Common myeloid progenitor, CD34-positive (primary cell): Measurements from ENCODE around the gene GOLGA6A.
"Not testable (repeated sequence)": the region's sequence is repeated elsewhere in the genome, so short reads cannot be mapped to it uniquely, and the experiment has no call there.

Experiments
- CTCF ChIA-PET: fragments of 350-600 bp; sonication (Branson Sonifier 250); formaldehyde crosslinking; loops from one replicate; lab custom pipeline; 2021; ENCODE audit warnings: antibody characterized with exemption; lab: Charles Lee
- POLR2A ChIA-PET: fragments of 350-600 bp; sonication (Branson Sonifier 250); formaldehyde crosslinking; loops from one replicate; lab custom pipeline; 2021; ENCODE audit warnings: antibody characterized with exemption; lab: Charles Lee
- DNase-seq, 3 donors: peaks; one replicate each; pipeline versions ENCODE4 v3.0.0 to v3.0.0-alpha.2; 2013
- H3K27ac ChIP-seq, 2 experiments: 1 replicate in 1 of 2; 2 replicates in 1 of 2; pipeline ENCODE4 v1.7.0; 2013; ENCODE audit warnings: inconsistent platforms in 2 of 2, low read length in 2 of 2, mild to moderate bottlenecking in 2 of 2, low read depth in 1 of 2, moderate library complexity in 1 of 2; ENCODE audit not compliant: severe bottlenecking in 2 of 2, insufficient read depth in 1 of 2, poor library complexity in 1 of 2
- H3K27me3 ChIP-seq, 5 experiments: replicated peaks in 2 of 5; 1 replicate in 3 of 5; 2 replicates in 2 of 5; pipeline versions ENCODE4 v1.6.1 to v1.7.0; 2013; ENCODE audit warnings: low read length in 4 of 5, mild to moderate bottlenecking in 2 of 5, moderate library complexity in 2 of 5, inconsistent platforms in 1 of 5; ENCODE audit not compliant: insufficient read depth in 5 of 5, control insufficient read depth in 4 of 5
- H3K36me3 ChIP-seq, 4 experiments: 1 replicate in 2 of 4; 2 replicates in 2 of 4; pipeline versions ENCODE4 v1.6.1 to v1.7.0; 2013; ENCODE audit warnings: low read length in 3 of 4, control low read depth in 1 of 4, mild to moderate bottlenecking in 1 of 4; ENCODE audit not compliant: control insufficient read depth in 4 of 4, insufficient read depth in 4 of 4
- H3K4me1 ChIP-seq, 4 experiments: 1 replicate in 3 of 4; 2 replicates in 1 of 4; pipeline versions ENCODE4 v1.6.1 to v1.7.1; 2013; ENCODE audit warnings: low read length in 3 of 4, mild to moderate bottlenecking in 3 of 4, control low read depth in 1 of 4, inconsistent platforms in 1 of 4, moderate library complexity in 1 of 4; ENCODE audit not compliant: control insufficient read depth in 4 of 4, insufficient read depth in 4 of 4; ENCODE audit errors: control extremely low read depth in 1 of 4
- H3K4me3 ChIP-seq, 7 experiments: 1 replicate in 4 of 7; 2 replicates in 3 of 7; pipeline versions ENCODE4 v1.5.1 to v1.7.0; 2013; ENCODE audit warnings: mild to moderate bottlenecking in 7 of 7, low read length in 6 of 7, moderate library complexity in 6 of 7, inconsistent platforms in 2 of 7, low read depth in 2 of 7, control low read depth in 1 of 7; ENCODE audit not compliant: insufficient read depth in 4 of 7, control insufficient read depth in 1 of 7; ENCODE audit errors: extremely low read depth in 1 of 7
- H3K9me3 ChIP-seq, 5 experiments: 1 replicate in 4 of 5; 2 replicates in 1 of 5; pipeline versions ENCODE4 v1.6.1 to v1.7.1; 2013; ENCODE audit warnings: low read length in 4 of 5, mild to moderate bottlenecking in 2 of 5, inconsistent platforms in 1 of 5, low read depth in 1 of 5, moderate library complexity in 1 of 5; ENCODE audit not compliant: control insufficient read depth in 4 of 5, insufficient read depth in 2 of 5; ENCODE audit errors: control extremely low read depth in 1 of 5
- WGBS: methylation state at CpG from one replicate; pipeline ENCODE4 v1.1.5; 2013; ENCODE audit not compliant: insufficient coverage; 5-methylcytosine and 5-hydroxymethylcytosine counted together

Gene GOLGA6A

GRCh38 chr15:74099963-74100733 lies 17.8 kb upstream of the GOLGA6A start:
- POLR2A ChIA-PET = interaction anchor here (0.5 kb wide), 1 partner anchor 66 kb away, joined by 3 read pairs; no protein-coding TSS in a partner anchor
- H3K36me3 ChIP-seq, H3K27ac ChIP-seq, H3K9me3 ChIP-seq, H3K4me1 ChIP-seq, CTCF ChIA-PET, H3K27me3 ChIP-seq: not testable (repeated sequence)
- peak; percentile 53 to 69 (median 57) for DNase-seq
- H3K4me3 ChIP-seq = peak overlapping the region in 6 of 7 experiments; percentile 34 to 72 (median 52)
- WGBS = 7% methylated on average over 12 of the region's 45 CpGs

DNA sequence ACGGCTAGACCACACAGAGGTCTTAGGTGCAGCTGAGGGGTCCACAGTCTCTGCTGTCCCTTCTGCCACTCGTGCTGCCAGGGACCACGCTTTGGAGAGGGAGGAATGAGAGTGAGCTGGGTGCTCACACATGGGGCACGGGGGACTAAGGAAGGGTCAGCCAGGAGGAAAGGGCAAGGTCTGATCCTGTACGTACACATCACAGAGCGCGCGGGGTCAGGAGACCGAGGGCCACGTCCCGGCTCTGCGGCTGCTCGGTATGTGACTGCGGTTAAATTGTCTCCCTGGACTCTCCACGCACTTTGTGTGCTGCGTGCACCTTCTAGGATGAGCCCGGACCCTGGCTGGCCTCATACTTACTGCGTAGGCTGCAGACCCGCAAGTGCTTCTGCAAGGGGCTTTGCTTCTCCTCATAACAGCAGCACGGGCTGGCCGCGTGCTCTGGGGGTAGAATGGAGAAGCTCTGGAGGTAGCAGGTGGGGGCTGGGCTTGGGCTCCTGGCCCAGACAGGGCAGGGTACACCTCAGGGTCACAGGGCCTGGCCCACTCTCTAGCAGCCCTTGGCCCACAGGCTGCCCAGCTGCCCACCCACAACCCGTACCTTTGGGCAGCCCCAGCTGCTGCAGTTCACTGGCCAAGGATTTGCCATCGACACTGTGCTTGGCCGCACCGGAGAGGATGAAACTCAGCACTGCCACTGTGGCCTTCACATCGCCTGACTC lies 14.6 kb upstream of the GOLGA6A start:
- POLR2A ChIA-PET, H3K36me3 ChIP-seq, H3K4me3 ChIP-seq, H3K27ac ChIP-seq, H3K4me1 ChIP-seq, H3K9me3 ChIP-seq, CTCF ChIA-PET, H3K27me3 ChIP-seq, DNase-seq: not testable (repeated sequence)
- WGBS = no CpG with 5 or more reads among the region's 27 CpGs

- DNase-seq, H3K27ac ChIP-seq, H3K4me1 ChIP-seq, H3K36me3 ChIP-seq, H3K27me3 ChIP-seq, POLR2A ChIA-PET, CTCF ChIA-PET, H3K9me3 ChIP-seq, H3K4me3 ChIP-seq: not testable (repeated sequence)
- WGBS = no CpG with 5 or more reads among the region's 10 CpGs
Measured at GRCh38 chr15:74095610-74096009, 13.3 kb upstream of the GOLGA6A start.

GRCh38 chr15:74094567-74094966 lies 12.2 kb upstream of the GOLGA6A start:
- H3K4me3 ChIP-seq, H3K27ac ChIP-seq, H3K27me3 ChIP-seq, CTCF ChIA-PET, DNase-seq, H3K4me1 ChIP-seq, H3K9me3 ChIP-seq, H3K36me3 ChIP-seq, POLR2A ChIA-PET: not testable (repeated sequence)
- no CpG with 5 or more reads among the region's 2 CpGs for WGBS

DNA sequence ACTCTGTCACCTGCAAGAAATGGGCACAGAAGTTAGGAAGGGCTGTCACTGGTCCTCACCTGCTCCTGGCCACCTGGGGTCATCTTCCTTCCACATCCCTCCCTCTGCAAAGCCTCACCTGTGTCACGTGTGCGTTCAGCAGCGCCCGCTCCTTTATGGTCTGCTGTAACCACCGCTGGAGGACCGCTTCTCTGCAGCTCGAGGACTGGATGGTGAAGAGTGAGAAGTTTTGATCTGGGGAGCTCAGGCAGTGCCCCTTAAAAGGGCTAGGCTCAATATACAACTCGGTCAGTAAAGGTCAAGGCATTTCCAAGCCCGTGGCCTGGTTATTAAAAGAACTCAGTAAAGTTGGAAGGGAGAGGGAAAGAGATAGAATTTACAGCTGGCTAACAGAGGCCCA lies 6.6 kb downstream of the GOLGA6A start:
- not testable (repeated sequence) for H3K27ac ChIP-seq

GRCh38 chr15:74072614-74073337 lies 9.6 kb downstream of the GOLGA6A start:
- POLR2A ChIA-PET = not testable (repeated sequence)

More for the DNA sequence above, 6.6 kb downstream of the GOLGA6A start:
- CTCF ChIA-PET, H3K27me3 ChIP-seq, H3K9me3 ChIP-seq, H3K36me3 ChIP-seq, H3K4me3 ChIP-seq, POLR2A ChIA-PET, H3K4me1 ChIP-seq, DNase-seq: not testable (repeated sequence)
- WGBS = 97% methylated on average over 7 of the region's 9 CpGs

GRCh38 chr15:74072132-74072531 lies 10.2 kb downstream of the GOLGA6A start:
- H3K36me3 ChIP-seq, H3K4me1 ChIP-seq, H3K9me3 ChIP-seq, POLR2A ChIA-PET, H3K4me3 ChIP-seq, DNase-seq, H3K27ac ChIP-seq, H3K27me3 ChIP-seq, CTCF ChIA-PET: not testable (repeated sequence)
- WGBS = no CpG with 5 or more reads among the region's 9 CpGs

More at GRCh38 chr15:74072614-74073337, 9.6 kb downstream of the GOLGA6A start:
- DNase-seq, CTCF ChIA-PET, H3K36me3 ChIP-seq, H3K4me1 ChIP-seq, H3K27me3 ChIP-seq, H3K9me3 ChIP-seq, H3K4me3 ChIP-seq, H3K27ac ChIP-seq: not testable (repeated sequence)
- WGBS = 60% methylated on average over 1 of the region's 16 CpGs
